ENCODE measurements around the gene C6orf58.
"Not testable (repeated sequence)": the region's sequence is repeated elsewhere in the genome, so short reads cannot be mapped to it uniquely, and the experiment has no call there.

The C6orf58 gene

DNA sequence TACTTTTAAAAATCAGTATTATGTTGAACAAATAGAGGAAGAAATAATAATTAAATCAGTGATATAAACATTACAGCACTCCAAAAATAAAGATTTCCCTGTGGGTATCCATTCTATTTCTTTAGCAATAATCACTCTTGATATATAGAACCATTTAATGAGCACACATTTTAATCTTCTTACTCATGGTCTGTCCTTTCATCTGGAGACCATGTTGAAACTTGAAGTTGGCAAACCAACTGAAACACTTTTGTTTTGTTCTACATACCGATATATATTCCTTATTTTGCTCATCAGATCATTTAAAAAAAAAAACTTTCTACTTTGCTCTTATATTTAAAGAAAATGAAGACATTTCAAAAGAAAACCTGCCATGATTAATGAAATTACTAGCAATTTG, 13.4 kb downstream of the C6orf58 start:
- no peak for DNase-seq (ENCODE audit: low spot score)

DNA sequence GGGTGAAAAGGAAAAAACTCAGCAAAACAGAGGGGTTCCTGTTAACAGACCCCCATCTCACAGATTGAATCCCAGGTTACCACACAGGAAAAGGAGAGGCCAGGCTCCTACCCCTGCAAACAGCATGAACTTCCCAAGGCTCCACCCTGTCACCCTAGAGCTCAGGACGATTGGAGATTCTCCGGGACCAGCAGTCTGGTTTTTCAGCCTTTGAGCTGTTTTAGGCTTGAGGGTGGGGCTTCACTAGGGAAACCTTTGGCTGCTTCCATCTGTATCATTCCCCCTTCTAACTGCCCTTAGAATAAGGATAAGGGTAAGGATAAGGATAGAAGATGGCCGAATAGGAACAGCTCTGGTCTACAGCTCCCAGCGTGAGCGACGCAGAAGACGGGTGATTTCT, 16.0 kb downstream of the C6orf58 start:
- DNase-seq (ENCODE audit: low spot score): no peak

GRCh38 chr6:127593456-127593855, 16.5 kb downstream of the C6orf58 start:
- DNase-seq (ENCODE audit: low spot score): not testable (repeated sequence)

- peak; percentile 18 for DNase-seq (ENCODE audit: low spot score)
Measured at GRCh38 chr6:127606131-127606562, 29.2 kb downstream of the C6orf58 start.

GRCh38 chr6:127608554-127609270, 31.7 kb downstream of the C6orf58 start:
- DNase-seq (ENCODE audit: low spot score): no peak

- no peak for DNase-seq (ENCODE audit: low spot score)
Measured at GRCh38 chr6:127618729-127619128, 41.8 kb downstream of the C6orf58 start.

DNA sequence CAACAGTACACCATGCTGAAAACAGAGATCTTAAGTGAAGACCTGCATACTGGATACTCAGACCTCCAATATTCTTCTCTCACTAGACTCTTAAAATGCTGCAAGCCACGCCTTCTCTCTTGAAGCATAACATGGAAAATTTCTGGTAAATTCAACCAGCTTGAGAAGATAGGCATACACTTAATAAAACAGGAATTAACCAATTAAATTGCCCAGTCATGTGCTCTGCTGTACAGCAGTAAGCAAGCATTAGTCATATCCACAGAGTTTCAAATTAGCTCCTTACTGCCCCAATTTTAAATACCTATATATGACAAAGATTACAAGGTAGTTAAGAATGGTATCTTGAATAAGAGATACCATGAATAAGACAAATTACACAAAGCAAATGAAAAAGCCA, 53.8 kb downstream of the C6orf58 start:
- no peak for DNase-seq (ENCODE audit: low spot score)

DNA sequence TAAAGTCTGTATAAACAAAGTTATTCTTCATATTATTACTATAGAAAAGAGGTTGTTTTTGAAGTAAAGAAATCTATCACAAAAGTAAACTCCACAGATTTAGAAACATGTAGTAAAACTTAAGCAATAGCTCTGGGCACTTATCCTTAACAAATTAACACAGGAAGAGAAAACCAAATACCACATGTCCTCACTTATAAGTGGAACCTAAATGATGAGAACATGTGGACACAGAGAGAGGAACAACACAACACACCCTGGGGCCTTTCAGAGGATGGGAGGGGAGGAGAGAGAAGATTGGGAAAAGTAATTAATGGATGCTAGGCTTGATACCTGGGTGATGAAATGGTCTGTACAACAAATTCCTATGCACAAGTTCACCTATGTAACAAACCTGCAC, 57.2 kb downstream of the C6orf58 start:
- no peak for DNase-seq (ENCODE audit: low spot score)

DNA sequence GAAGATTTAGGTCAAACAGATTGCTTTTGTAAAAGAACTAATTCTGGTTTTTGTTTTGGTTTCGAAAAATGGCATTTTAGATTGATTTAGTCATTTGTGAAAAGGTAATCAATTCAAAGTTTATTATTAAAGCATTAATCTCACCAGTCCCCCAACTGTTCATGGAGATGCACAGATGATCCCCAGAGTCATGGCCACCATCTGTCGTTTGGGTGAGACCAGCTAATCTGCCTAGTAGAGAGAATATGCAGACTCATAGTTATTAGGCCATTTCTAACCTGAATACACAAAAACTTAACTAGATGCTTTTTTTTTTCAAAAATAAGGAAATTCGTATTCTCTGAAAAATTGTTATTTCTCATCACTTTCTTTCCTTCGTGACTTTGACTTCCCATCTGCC, 58.1 kb downstream of the C6orf58 start:
- no peak for DNase-seq (ENCODE audit: low spot score)

DNA sequence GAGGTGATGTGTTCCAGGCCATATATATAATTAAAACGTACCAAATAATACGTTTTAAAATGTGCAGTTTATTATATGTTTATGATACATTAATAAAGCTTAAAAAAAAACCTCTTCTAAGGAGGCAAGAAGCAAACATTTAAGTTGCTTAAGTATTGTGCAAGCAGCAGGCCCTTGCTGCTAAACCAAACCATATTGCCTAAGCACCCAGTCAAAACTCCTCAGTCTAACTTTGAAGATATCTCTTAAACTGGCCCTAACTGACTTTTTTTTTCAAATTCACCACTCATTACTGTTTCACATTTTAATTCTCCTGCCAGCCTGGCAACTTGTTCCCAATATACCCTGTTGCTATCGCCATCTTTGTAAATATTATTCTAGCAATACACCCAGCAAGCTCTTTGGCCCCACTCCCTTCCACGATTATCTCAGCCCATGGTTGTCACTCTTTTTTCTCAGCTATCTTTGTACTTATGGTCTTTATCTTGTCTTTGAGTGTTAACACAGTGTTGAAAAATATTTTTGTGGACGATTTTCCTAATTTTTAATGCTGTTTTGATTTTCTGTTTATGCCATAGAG, 60.9 kb downstream of the C6orf58 start:
- no peak for DNase-seq (ENCODE audit: low spot score)

Data from AG08396 (cell line).